Mesodermal cell (in vitro differentiated cells): ENCODE data around the gene FAM229B.

Experiments used
- H3K27ac ChIP-seq: 2 replicates; pipeline ENCODE4 v1.7.0; 2013; ENCODE audit warnings: mild to moderate bottlenecking, low read depth, low read length, moderate library complexity; ENCODE audit not compliant: severe bottlenecking
- H3K36me3 ChIP-seq: 2 replicates; pipeline ENCODE4 v1.7.1; 2013; ENCODE audit warnings: mild to moderate bottlenecking, low read length, moderate library complexity; ENCODE audit not compliant: control insufficient read depth, insufficient read depth
- H3K4me1 ChIP-seq: one replicate; pipeline ENCODE4 v1.7.1; 2013; ENCODE audit warnings: mild to moderate bottlenecking, low read length; ENCODE audit not compliant: insufficient read depth, control insufficient read depth, poor library complexity, severe bottlenecking
- H3K4me3 ChIP-seq: 2 replicates; pipeline ENCODE4 v1.7.0; 2013; ENCODE audit warnings: low read length, control low read depth, mild to moderate bottlenecking; ENCODE audit not compliant: insufficient read depth, poor library complexity, severe bottlenecking; ENCODE audit errors: extremely low read depth
- H3K9me3 ChIP-seq: 2 replicates; pipeline ENCODE4 v1.7.1; 2013; ENCODE audit warnings: mild to moderate bottlenecking, low read length, moderate library complexity; ENCODE audit not compliant: control insufficient read depth
- WGBS, 2 experiments: methylation state at CpG; one replicate each; pipeline ENCODE4 v1.1.5; 2013; ENCODE audit warnings: missing lambda C conversion rate in 2 of 2; ENCODE audit not compliant: insufficient coverage in 2 of 2; 5-methylcytosine and 5-hydroxymethylcytosine counted together

The FAM229B gene

GRCh38 chr6:112113431-112113830 is 26.0 kb downstream of the FAM229B start:
- Histone ChIP-seq H3K9me3 (no peaks in the 10 kb centered on the region), H3K27ac (peak overlapping the region; percentile 24), H3K4me3 (no peak overlapping the region), H3K36me3 (no peaks in the 10 kb centered on the region), H3K4me1 (peaks cover 5% of the 10 kb centered on the region)
- WGBS, 2 experiments, result 76 to 100% methylated on average over 2 of the region's 3 CpGs

DNA sequence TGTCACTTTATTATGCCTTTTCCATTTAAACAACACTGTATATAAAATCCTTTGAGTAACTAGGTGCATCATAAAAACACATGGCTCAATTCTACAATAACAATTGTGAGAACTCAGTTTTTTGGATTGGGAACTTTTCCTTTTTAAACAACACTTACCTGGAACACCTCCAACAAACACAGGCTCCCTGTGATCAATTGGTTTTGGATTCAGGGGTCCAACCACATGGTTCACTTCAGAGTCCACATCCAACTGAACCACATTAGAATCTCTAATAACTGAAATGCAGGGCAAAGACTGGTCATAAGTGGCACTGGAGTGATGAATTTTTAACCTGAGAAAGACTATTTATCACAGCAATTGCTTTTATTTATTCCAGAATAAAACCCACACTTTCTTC is 26.5 kb downstream of the FAM229B start:
- no peak overlapping the region for H3K4me3 ChIP-seq
- peaks cover 5% of the 10 kb centered on the region for H3K4me1 ChIP-seq
- no peaks in the 10 kb centered on the region for H3K36me3 ChIP-seq
- H3K9me3 ChIP-seq, result no peaks in the 10 kb centered on the region
- H3K27ac ChIP-seq, result no peak overlapping the region

DNA sequence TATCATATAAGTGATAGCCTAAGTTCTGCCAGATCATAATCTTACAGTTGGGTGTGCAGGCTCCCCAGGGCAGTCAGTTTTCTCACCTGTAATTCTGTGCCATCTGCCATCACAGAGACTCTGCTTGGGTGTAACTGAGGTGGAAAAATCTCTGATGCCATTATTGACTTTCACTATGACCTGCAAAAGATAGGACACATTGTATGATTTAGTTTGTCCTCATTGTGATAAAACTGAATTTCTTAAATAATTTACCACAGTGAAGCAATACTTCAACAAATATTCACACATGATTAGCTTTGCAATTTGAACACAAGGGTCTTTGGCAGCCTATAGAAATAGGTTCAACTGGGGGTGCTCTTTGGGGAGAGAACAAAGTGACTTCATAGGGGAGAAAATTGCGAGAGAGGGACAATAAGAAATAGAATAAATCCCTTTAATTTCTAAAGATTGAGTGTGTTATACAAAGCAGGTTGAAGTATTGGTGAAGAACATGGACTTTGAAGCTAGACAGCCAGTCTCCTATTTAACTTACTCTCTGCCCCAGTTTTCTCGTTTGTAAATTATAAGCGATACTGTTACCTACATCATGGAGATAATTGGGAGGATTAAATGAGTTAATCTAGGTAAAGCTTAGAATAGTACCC is 27.3 kb downstream of the FAM229B start:
- 100% methylated on average over 1 of the region's 3 CpGs; no CpG with 5 or more reads in 1 of the 2 experiments for WGBS, 2 experiments
- no peaks in the 10 kb centered on the region for H3K36me3 ChIP-seq
- H3K27ac ChIP-seq, result no peak overlapping the region
- H3K4me1 ChIP-seq, result peaks cover 5% of the 10 kb centered on the region
- H3K4me3 ChIP-seq, result no peak overlapping the region
- no peaks in the 10 kb centered on the region for H3K9me3 ChIP-seq

DNA sequence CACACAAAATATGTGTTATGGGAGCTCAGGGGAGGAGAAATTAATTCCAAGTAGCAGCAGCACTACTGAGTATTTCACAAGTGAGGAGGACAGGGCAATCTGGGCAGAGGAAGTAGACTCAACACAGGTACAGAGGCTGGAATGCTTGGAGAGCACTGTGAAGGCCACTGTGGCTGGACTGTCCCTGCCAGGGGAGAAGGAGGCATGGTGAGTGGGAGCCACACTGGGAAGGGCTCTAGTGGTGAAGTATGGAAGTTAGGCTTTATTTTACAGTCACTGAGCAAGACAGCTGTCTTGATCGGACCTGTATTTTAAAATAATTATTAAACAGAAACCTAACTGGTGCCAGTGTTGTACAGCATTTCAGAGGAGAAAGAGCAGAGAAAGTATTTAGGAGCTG is 28.8 kb downstream of the FAM229B start:
- no peak overlapping the region for H3K27ac ChIP-seq
- H3K4me1 ChIP-seq, result peaks cover 5% of the 10 kb centered on the region
- H3K36me3 ChIP-seq, result no peaks in the 10 kb centered on the region
- WGBS, 2 experiments, result no CpG with 5 or more reads among the region's 1 CpG
- H3K4me3 ChIP-seq, result no peak overlapping the region
- H3K9me3 ChIP-seq, result no peaks in the 10 kb centered on the region

GRCh38 chr6:112117554-112117953 is 30.2 kb downstream of the FAM229B start:
- Histone ChIP-seq H3K4me1 (peaks cover 5% of the 10 kb centered on the region), H3K4me3 (no peak overlapping the region), H3K27ac (no peak overlapping the region), H3K36me3 (no peaks in the 10 kb centered on the region), H3K9me3 (no peaks in the 10 kb centered on the region)
- 67 to 100% methylated on average over 1 of the region's 1 CpG for WGBS, 2 experiments

DNA sequence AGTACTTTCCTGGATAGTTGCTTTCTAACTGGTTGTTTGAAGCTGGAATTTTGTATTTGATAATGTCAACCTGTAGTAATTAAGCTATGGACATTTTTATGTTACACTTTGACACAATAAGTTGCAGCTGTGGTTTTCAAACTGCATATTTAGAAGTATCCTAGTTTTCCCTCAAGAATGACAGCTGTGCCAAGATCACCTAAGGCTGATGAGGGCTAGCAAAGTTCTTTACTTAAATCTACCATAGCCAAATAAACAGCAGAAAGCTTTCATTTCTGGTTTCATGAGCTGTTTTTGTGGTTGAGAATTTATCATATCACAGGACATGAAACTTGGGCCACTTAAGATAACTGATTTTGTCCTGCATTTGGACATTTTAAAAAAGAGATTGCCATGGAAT is 30.6 kb downstream of the FAM229B start:
- no peaks in the 10 kb centered on the region for H3K36me3 ChIP-seq
- no peak overlapping the region for H3K4me3 ChIP-seq
- no peak overlapping the region for H3K27ac ChIP-seq
- no peaks in the 10 kb centered on the region for H3K9me3 ChIP-seq
- H3K4me1 ChIP-seq, result peaks cover 5% of the 10 kb centered on the region

GRCh38 chr6:112122756-112123155 is 35.4 kb downstream of the FAM229B start:
- Histone ChIP-seq H3K36me3 (no peaks in the 10 kb centered on the region), H3K9me3 (no peaks in the 10 kb centered on the region), H3K4me1 (no peaks in the 10 kb centered on the region), H3K4me3 (no peak overlapping the region), H3K27ac (no peak overlapping the region)
- 83 to 100% methylated on average over 1 of the region's 2 CpGs for WGBS, 2 experiments

GRCh38 chr6:112123982-112124381 is 36.6 kb downstream of the FAM229B start:
- Histone ChIP-seq H3K4me1 (no peaks in the 10 kb centered on the region), H3K9me3 (no peaks in the 10 kb centered on the region), H3K27ac (no peak overlapping the region), H3K4me3 (no peak overlapping the region), H3K36me3 (no peaks in the 10 kb centered on the region)
- 100% methylated on average over 1 of the region's 1 CpG; no CpG with 5 or more reads in 1 of the 2 experiments for WGBS, 2 experiments

DNA sequence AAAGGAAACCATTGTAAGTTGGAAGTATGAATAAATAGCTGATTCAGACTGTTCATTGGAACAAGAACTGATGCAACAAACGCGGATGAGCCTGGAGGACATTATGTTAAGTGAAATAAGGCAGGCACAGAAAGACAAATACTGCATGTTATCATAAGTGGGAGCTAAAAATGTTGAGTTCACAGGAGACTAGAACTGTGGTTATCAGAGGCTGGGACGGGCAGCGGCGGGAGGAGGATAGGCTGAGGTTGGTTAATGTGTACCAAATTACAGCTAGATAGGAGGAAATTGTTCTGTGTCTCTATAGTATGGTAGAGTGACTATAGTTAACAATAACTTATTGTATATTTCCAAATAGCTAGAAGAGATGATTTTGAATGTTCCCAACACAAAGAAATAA is 40.8 kb downstream of the FAM229B start:
- Histone ChIP-seq H3K9me3 (no peaks in the 10 kb centered on the region), H3K27ac (no peak overlapping the region), H3K4me1 (no peaks in the 10 kb centered on the region), H3K36me3 (no peaks in the 10 kb centered on the region), H3K4me3 (no peak overlapping the region)
- 95 to 100% methylated on average over 3 to 5 of the region's 5 CpGs for WGBS, 2 experiments

DNA sequence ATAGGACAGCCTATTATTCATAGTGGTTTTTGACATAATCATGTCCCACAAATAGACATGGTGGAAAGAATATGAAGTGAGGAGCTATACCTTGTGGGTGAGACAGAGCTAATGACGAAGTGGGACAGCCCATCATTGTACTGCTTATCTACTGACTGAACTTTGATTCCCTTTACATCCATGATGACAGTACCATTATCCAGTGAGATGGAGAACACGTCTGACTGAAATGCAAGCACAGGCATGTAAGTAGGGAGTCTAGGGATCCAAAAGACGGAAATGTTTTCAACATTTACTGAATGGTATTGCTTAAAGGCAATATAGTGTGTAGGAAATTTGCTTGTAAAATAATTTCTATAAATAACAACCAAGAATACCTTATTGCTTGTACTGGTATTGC is 43.5 kb downstream of the FAM229B start:
- no peak overlapping the region for H3K27ac ChIP-seq
- H3K4me3 ChIP-seq, result no peak overlapping the region
- H3K9me3 ChIP-seq, result no peaks in the 10 kb centered on the region
- no peaks in the 10 kb centered on the region for H3K36me3 ChIP-seq
- 57 to 83% methylated on average over 1 of the region's 3 CpGs for WGBS, 2 experiments
- H3K4me1 ChIP-seq, result no peaks in the 10 kb centered on the region

DNA sequence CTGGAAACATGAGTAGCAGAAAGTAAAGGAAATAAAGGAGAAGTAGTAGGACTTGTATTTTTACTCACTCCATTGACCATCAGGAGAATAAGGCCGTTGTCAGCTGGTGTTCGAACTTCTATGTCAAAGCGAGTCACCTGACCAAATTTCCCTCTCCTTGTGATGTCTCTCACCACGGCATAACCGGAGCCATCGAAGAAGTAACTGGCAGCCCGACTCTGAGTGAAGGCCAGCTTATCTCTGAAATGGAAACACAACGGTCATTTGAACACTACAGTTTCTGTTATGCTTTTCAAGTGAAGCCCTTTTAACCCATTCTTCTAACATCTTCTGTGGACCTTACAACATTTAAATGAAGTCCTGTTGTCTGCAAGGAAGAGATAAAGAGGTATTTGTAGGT is 51.7 kb downstream of the FAM229B start:
- H3K4me1 ChIP-seq, result no peaks in the 10 kb centered on the region
- H3K36me3 ChIP-seq, result no peaks in the 10 kb centered on the region
- 95 to 98% methylated on average over 7 to 8 of the region's 8 CpGs for WGBS, 2 experiments
- no peak overlapping the region for H3K4me3 ChIP-seq
- no peaks in the 10 kb centered on the region for H3K9me3 ChIP-seq
- H3K27ac ChIP-seq, result no peak overlapping the region
